Caco-2 (cell line): Measurements from ENCODE around the gene PTPRN2. TPM values are rescaled to one million over a fixed set of nuclear protein-coding genes. Genes with fewer than 3 reads are reported as not detected.

Source experiments
- BruUV-seq: library from RNA; stranded (reverse); fragments of 400-500 nt; replicated peaks from 2 replicates; lab custom pipeline; 2021; lab: Mats Ljungman, UMichigan
- CTCF ChIA-PET: fragments of 300-600 bp; sonication (Branson Sonifier 250); formaldehyde crosslinking; loops from one replicate; lab custom pipeline; 2022; ENCODE audit warnings: antibody characterized with exemption; lab: Charles Lee
- POLR2A ChIA-PET: fragments of 300-600 bp; sonication (Branson Sonifier 250); formaldehyde crosslinking; loops from one replicate; lab custom pipeline; 2022; ENCODE audit warnings: antibody characterized with exemption; lab: Charles Lee
- DNase-seq, 2 experiments: peaks; one replicate each; pipeline versions ENCODE4 v3.0.0 to v3.0.0-alpha.2; 2020 to 2022
- H3K27me3 ChIP-seq: replicated peaks from 2 replicates; pipeline ENCODE4 v1.6.0; 2011; ENCODE audit warnings: low read length; ENCODE audit not compliant: control insufficient read depth, insufficient read depth
- H3K36me3 ChIP-seq: 2 replicates; pipeline ENCODE4 v1.5.1; 2011; ENCODE audit warnings: low read length; ENCODE audit not compliant: control insufficient read depth, insufficient read depth
- H3K4me1 ChIP-seq: fragments of 250-450 bp; sonication (Bioruptor Pico); 2 replicates; pipeline ENCODE4 v1.5.1; 2020; ENCODE audit warnings: mild to moderate bottlenecking
- H3K4me3 ChIP-seq: 2 replicates; pipeline ENCODE4 v1.5.1; 2011; ENCODE audit warnings: low read depth, mild to moderate bottlenecking, control low read depth, low read length
- H3K9me3 ChIP-seq: fragments of 250-450 bp; sonication (Bioruptor Pico); 2 replicates; pipeline ENCODE4 v1.5.1; 2020; ENCODE audit warnings: mild to moderate bottlenecking, moderate library complexity
- H3K27ac Mint-ChIP-seq: one replicate; pipeline ENCODE4 v1.8.0; 2022; ENCODE audit warnings: mixed read lengths; ENCODE audit not compliant: unreplicated experiment
- H3K27me3 Mint-ChIP-seq: one replicate; pipeline ENCODE4 v1.8.0; 2022; ENCODE audit warnings: mixed read lengths; ENCODE audit not compliant: insufficient read depth, unreplicated experiment
- H3K36me3 Mint-ChIP-seq: one replicate; pipeline ENCODE4 v1.8.0; 2022; ENCODE audit warnings: mild to moderate bottlenecking, mixed read lengths; ENCODE audit not compliant: insufficient read depth, unreplicated experiment
- H3K4me1 Mint-ChIP-seq: one replicate; pipeline ENCODE4 v1.8.0; 2022; ENCODE audit warnings: low read depth, mixed read lengths; ENCODE audit not compliant: unreplicated experiment
- H3K4me3 Mint-ChIP-seq: one replicate; pipeline ENCODE4 v1.8.0; 2022; ENCODE audit warnings: mild to moderate bottlenecking, moderate library complexity, mixed read lengths; ENCODE audit not compliant: unreplicated experiment
- H3K9me3 Mint-ChIP-seq: one replicate; pipeline ENCODE4 v1.8.0; 2022; ENCODE audit warnings: mixed read lengths; ENCODE audit not compliant: unreplicated experiment
- intact Hi-C: fragments of 100-400 bp; cut with micrococcal nuclease; formaldehyde crosslinking; loops from one replicate; pipeline ENCODE4 v1.10.0; 2022; ENCODE audit not compliant: unreplicated experiment
- total RNA-seq: library from RNA; stranded (reverse); gene quantifications from 2 replicates; pipeline ENCODE4 v1.2.3, GENCODE V29; 2022
- TF ChIP-seq, protein P1 (sequence below), 2 experiments: fragments of 200-600 bp in 1 of 2; IDR thresholded peaks; 1 replicate in 1 of 2; 2 replicates in 1 of 2; pipeline versions ENCODE4 v1.5.1 to v1.8.0; 2011 to 2022; ENCODE audit warnings: antibody characterized with exemption in 1 of 2, control low read depth in 1 of 2, inconsistent platforms in 1 of 2, low read depth in 1 of 2, low read length in 1 of 2, mild to moderate bottlenecking in 1 of 2, moderate library complexity in 1 of 2; ENCODE audit not compliant: insufficient read depth in 1 of 2, severe bottlenecking in 1 of 2, unreplicated experiment in 1 of 2

The PTPRN2 gene
- total RNA-seq, 1 experiment from 2014 or later: 1.4 TPM

- Histone ChIP-seq H3K4me1 (no peaks in the 10 kb centered on the region), H3K27me3 (no peaks in the 10 kb centered on the region), H3K4me3 (no peak overlapping the region), H3K36me3 (no peaks in the 10 kb centered on the region), H3K9me3 (peaks cover 7% of the 10 kb centered on the region; the same call in 1 of the 2 replicates)
- ChIA-PET CTCF (no interaction called here), POLR2A (no interaction called here)
- BruUV-seq: no TSS peak
- intact Hi-C loops: no loop called here
- DNase-seq: no peak
- H3K27me3 Mint-ChIP-seq: no peaks in the 10 kb centered on the region
- no peak overlapping the region for H3K4me3 Mint-ChIP-seq
- H3K9me3 Mint-ChIP-seq: no peaks in the 10 kb centered on the region
- no peaks in the 10 kb centered on the region for H3K4me1 Mint-ChIP-seq
- no peak overlapping the region for H3K27ac Mint-ChIP-seq
- TF ChIP-seq, protein P1, sequence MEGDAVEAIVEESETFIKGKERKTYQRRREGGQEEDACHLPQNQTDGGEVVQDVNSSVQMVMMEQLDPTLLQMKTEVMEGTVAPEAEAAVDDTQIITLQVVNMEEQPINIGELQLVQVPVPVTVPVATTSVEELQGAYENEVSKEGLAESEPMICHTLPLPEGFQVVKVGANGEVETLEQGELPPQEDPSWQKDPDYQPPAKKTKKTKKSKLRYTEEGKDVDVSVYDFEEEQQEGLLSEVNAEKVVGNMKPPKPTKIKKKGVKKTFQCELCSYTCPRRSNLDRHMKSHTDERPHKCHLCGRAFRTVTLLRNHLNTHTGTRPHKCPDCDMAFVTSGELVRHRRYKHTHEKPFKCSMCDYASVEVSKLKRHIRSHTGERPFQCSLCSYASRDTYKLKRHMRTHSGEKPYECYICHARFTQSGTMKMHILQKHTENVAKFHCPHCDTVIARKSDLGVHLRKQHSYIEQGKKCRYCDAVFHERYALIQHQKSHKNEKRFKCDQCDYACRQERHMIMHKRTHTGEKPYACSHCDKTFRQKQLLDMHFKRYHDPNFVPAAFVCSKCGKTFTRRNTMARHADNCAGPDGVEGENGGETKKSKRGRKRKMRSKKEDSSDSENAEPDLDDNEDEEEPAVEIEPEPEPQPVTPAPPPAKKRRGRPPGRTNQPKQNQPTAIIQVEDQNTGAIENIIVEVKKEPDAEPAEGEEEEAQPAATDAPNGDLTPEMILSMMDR (IDR thresholded peaks at IDR 0.05; ENCODE audit: insufficient read depth in 1 of 2, low read depth in 1 of 2, low read length in 1 of 2, severe bottlenecking in 1 of 2, unreplicated experiment in 1 of 2): no peak
- no peaks in the 10 kb centered on the region for H3K36me3 Mint-ChIP-seq
Measured at GRCh38 chr7:157843336-157844140, 744.1 kb downstream of the PTPRN2 start.

DNA sequence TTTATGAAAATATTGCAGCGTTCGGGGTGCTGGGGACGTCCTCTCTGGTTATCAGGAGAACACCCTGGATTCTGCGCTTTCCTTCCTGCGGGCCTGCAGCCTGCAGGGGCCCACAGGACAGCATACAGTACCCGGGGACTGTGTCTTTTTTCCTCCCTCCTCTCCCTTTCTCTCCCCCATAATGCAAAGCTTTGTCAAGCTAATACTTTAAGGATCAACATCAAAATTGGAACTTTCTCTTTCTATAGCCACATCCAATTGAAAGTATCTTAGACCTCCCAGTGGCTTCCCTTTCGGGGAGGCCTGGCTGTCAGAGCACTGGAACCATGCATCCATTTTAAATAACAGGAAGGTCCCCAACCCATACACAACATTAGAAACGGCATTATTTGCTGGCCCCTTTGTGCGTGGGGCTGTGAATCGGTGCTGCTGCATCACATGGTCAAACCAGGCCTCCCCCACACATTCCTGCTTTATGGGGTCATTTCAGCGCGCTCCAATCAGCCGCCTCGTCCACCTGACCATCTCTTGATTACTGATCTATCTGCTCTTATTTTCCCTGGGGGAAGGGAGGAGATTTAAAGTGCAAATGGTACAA, 745.8 kb downstream of the PTPRN2 start:
- no peaks in the 10 kb centered on the region for H3K4me1 ChIP-seq
- Mint-ChIP-seq H3K27me3 (no peaks in the 10 kb centered on the region), H3K9me3 (no peaks in the 10 kb centered on the region), H3K36me3 (no peaks in the 10 kb centered on the region), H3K4me3 (no peak overlapping the region), H3K4me1 (no peaks in the 10 kb centered on the region), H3K27ac (no peak overlapping the region)
- TF ChIP-seq, protein P1 (IDR thresholded peaks at IDR 0.05; ENCODE audit: insufficient read depth in 1 of 2, low read depth in 1 of 2, low read length in 1 of 2, severe bottlenecking in 1 of 2, unreplicated experiment in 1 of 2): no peak
- ChIA-PET POLR2A (no interaction called here), CTCF (no interaction called here)
- H3K36me3 ChIP-seq: no peaks in the 10 kb centered on the region
- intact Hi-C loops: no loop called here
- peaks cover 7% of the 10 kb centered on the region; the same call in 1 of the 2 replicates for H3K9me3 ChIP-seq
- H3K27me3 ChIP-seq: no peaks in the 10 kb centered on the region
- no peak overlapping the region for H3K4me3 ChIP-seq
- BruUV-seq: no TSS peak
- no peak for DNase-seq

GRCh38 chr7:157840914-157841772, 746.5 kb downstream of the PTPRN2 start:
- Histone ChIP-seq H3K36me3 (no peaks in the 10 kb centered on the region), H3K9me3 (peaks cover 7% of the 10 kb centered on the region; the same call in 1 of the 2 replicates)
- H3K27ac Mint-ChIP-seq: no peak overlapping the region

More at GRCh38 chr7:157840914-157841772, 746.5 kb downstream of the PTPRN2 start:
- intact Hi-C loops: no loop called here
- Mint-ChIP-seq H3K9me3 (peaks cover under 1% of the 10 kb centered on the region), H3K27me3 (no peaks in the 10 kb centered on the region), H3K4me1 (no peaks in the 10 kb centered on the region), H3K4me3 (no peak overlapping the region), H3K36me3 (no peaks in the 10 kb centered on the region)
- BruUV-seq: no TSS peak
- DNase-seq: no peak
- Histone ChIP-seq H3K27me3 (no peaks in the 10 kb centered on the region), H3K4me3 (no peak overlapping the region), H3K4me1 (no peaks in the 10 kb centered on the region)
- POLR2A ChIA-PET: no interaction called here
- TF ChIP-seq, protein P1 (IDR thresholded peaks at IDR 0.05; ENCODE audit: insufficient read depth in 1 of 2, low read depth in 1 of 2, low read length in 1 of 2, severe bottlenecking in 1 of 2, unreplicated experiment in 1 of 2): no peak
- CTCF ChIA-PET: no interaction called here
